ENCODE data around the gene BABAM1.

The BABAM1 gene

GRCh38 chr19:17323964-17324332 is 56.7 kb downstream of the BABAM1 start:
- ChIA-PET CTCF (no interaction called here), POLR2A (ENCODE audit: low non-redundant PET) (interaction anchor here (0.6 kb wide), 1 partner anchor 25 kb away, joined by 8 read pairs; no protein-coding TSS in a partner anchor)
- peak overlapping the region; percentile 97 for H3K27ac ChIP-seq
- TF ChIP-seq CTCF (conservative IDR thresholded peaks at IDR 0.05; ENCODE audit: low read depth): no peak
- DNase-seq (ENCODE audit: low spot score): no peak

GRCh38 chr19:17324357-17325114 is 57.3 kb downstream of the BABAM1 start:
- DNase-seq (ENCODE audit: low spot score): no peak

GRCh38 chr19:17325133-17325532 is 57.9 kb downstream of the BABAM1 start:
- no peak for TF ChIP-seq CTCF (conservative IDR thresholded peaks at IDR 0.05; ENCODE audit: low read depth)
- CTCF ChIA-PET: no interaction called here
- peak overlapping the region; percentile 97 for H3K27ac ChIP-seq
- no peak for DNase-seq (ENCODE audit: low spot score)
- POLR2A ChIA-PET (ENCODE audit: low non-redundant PET): interaction anchor here (0.6 kb wide), 1 partner anchor 534 kb away, joined by 3 read pairs; no protein-coding TSS in a partner anchor

More at GRCh38 chr19:17324357-17325114, 57.3 kb downstream of the BABAM1 start:
- TF ChIP-seq CTCF (conservative IDR thresholded peaks at IDR 0.05; ENCODE audit: low read depth): no peak
- ChIA-PET POLR2A (ENCODE audit: low non-redundant PET) (interaction anchor here (0.6 kb wide), 2 partner anchors 26 to 535 kb away, joined by 3 to 8 read pairs; no protein-coding TSS in a partner anchor), CTCF (no interaction called here)
- peak overlapping the region; percentile 97 for H3K27ac ChIP-seq

GRCh38 chr19:17325881-17326594 is 58.8 kb downstream of the BABAM1 start:
- peak overlapping the region; percentile 97 for H3K27ac ChIP-seq
- no peak for TF ChIP-seq CTCF (conservative IDR thresholded peaks at IDR 0.05; ENCODE audit: low read depth)
- ChIA-PET CTCF (interaction anchor here (0.6 kb wide), 1 partner anchor 88 kb away, joined by 6 read pairs; no protein-coding TSS in a partner anchor), POLR2A (ENCODE audit: low non-redundant PET) (interaction anchor here (0.7 kb wide), 1 partner anchor 9 kb away, joined by 4 read pairs; no protein-coding TSS in a partner anchor)
- DNase-seq (ENCODE audit: low spot score): no peak

- POLR2A ChIA-PET (ENCODE audit: low non-redundant PET): interaction anchor here (0.5 to 0.7 kb wide), 2 partner anchors 10 to 11 kb away, joined by 4 to 8 read pairs; no protein-coding TSS in a partner anchor
- peak; percentile 48 for DNase-seq (ENCODE audit: low spot score)
- CTCF ChIA-PET: interaction anchor here (0.6 kb wide), 1 partner anchor 87 kb away, joined by 6 read pairs; no protein-coding TSS in a partner anchor
- TF ChIP-seq CTCF (conservative IDR thresholded peaks at IDR 0.05; ENCODE audit: low read depth): no peak
- H3K27ac ChIP-seq: peak overlapping the region; percentile 97
These were observed 59.3 kb downstream of the BABAM1 start for GRCh38 chr19:17326595-17326966.

- no peak for DNase-seq (ENCODE audit: low spot score)
- TF ChIP-seq CTCF (conservative IDR thresholded peaks at IDR 0.05; ENCODE audit: low read depth): no peak
- ChIA-PET POLR2A (ENCODE audit: low non-redundant PET) (interaction anchor here (0.5 kb wide), 1 partner anchor 11 kb away, joined by 8 read pairs; no protein-coding TSS in a partner anchor), CTCF (no interaction called here)
- peak overlapping the region; percentile 97 for H3K27ac ChIP-seq
These were observed 59.9 kb downstream of the BABAM1 start for GRCh38 chr19:17327068-17327653.

Data from RWPE1 (cell line).